NT2/D1 (cell line): ENCODE data around the gene SEC63.

ENCODE experiments used
- YY1 ChIP-seq: IDR thresholded peaks from 2 replicates; pipeline ENCODE4 v1.6.1; 2011; ENCODE audit not compliant: insufficient read length, insufficient read depth
- ZNF274 ChIP-seq: IDR thresholded peaks from 2 replicates; pipeline ENCODE4 v1.6.1; 2011; ENCODE audit warnings: mild to moderate bottlenecking, low read depth, low read length

GRCh38 chr6:107822176-107823046, 135.6 kb downstream of the SEC63 start:
- TF ChIP-seq YY1 (no peak), ZNF274 (no peak)
